GM12878 (cell line): ENCODE measurements around the gene MRPL28. TPM values are rescaled to one million over a fixed set of nuclear protein-coding genes. Genes with fewer than 3 reads are reported as not detected.

Experiments used
- ATAC-seq: fragments of 200-7000 bp; cut with Tn5 transposase; 3 replicates; pipeline ENCODE4 v1.9.1; 2020; ENCODE audit warnings: mild to moderate bottlenecking, moderate library complexity
- BruUV-seq: library from RNA; stranded (reverse); fragments of 400-500 nt; replicated peaks from 2 replicates; lab custom pipeline; 2021; lab: Mats Ljungman, UMichigan
- CTCF ChIA-PET: fragments of 300-600 bp; sonication (Branson Sonifier 250); formaldehyde crosslinking; extraction: SDS; loops from one replicate; lab custom pipeline; 2021; ENCODE audit warnings: inconsistent platforms; lab: Yijun Ruan, JAX
- POLR2A ChIA-PET: fragments of 350-600 bp; formaldehyde crosslinking; extraction: SDS; loops from one replicate; lab custom pipeline; 2021; ENCODE audit warnings: inconsistent platforms; lab: Charles Lee
- RAD21 ChIA-PET: fragments of 300-600 bp; sonication (Branson Sonifier 250); formaldehyde crosslinking; loops from one replicate; lab custom pipeline; 2023; ENCODE audit warnings: antibody characterized with exemption; ENCODE audit not compliant: unreplicated experiment; lab: Charles Lee
- SMC1A ChIA-PET: fragments of 300-600 bp; sonication (Branson Sonifier 250); formaldehyde crosslinking; loops from one replicate; lab custom pipeline; 2023; ENCODE audit not compliant: unreplicated experiment, uncharacterized antibody; lab: Charles Lee
- DNase-seq: peaks from one replicate; pipeline ENCODE4 v3.0.0-alpha.2; 2011; ENCODE audit warnings: low read depth, low spot score
- FAIRE-seq: peaks from 3 replicates; lab custom pipeline; 2011; peaks lifted over from hg19 to GRCh38; lab: Jason Lieb, UNC
- H2AFZ ChIP-seq: 2 replicates; pipeline ENCODE4 v1.6.0; 2011; ENCODE audit warnings: low read depth, low read length, control low read depth; ENCODE audit not compliant: control insufficient read depth
- H3K27ac ChIP-seq: 2 replicates; pipeline ENCODE4 v1.5.1; 2011; ENCODE audit warnings: control low read depth; ENCODE audit not compliant: control insufficient read depth, insufficient read depth
- H3K27me3 ChIP-seq, 2 experiments: replicated peaks in 1 of 2; 2 replicates each; pipeline versions ENCODE4 v1.6.0 to v1.6.1; 2011; ENCODE audit warnings: low read length in 1 of 2; ENCODE audit not compliant: control insufficient read depth in 2 of 2, insufficient read depth in 2 of 2
- H3K36me3 ChIP-seq, 2 experiments: 2 replicates each; pipeline ENCODE4 v1.5.1; 2011; ENCODE audit warnings: low read length in 1 of 2; ENCODE audit not compliant: control insufficient read depth in 2 of 2, insufficient read depth in 2 of 2
- H3K4me1 ChIP-seq: 2 replicates; pipeline ENCODE4 v1.6.1; 2011; ENCODE audit warnings: mild to moderate bottlenecking, low read length, moderate library complexity, mixed read lengths; ENCODE audit not compliant: control insufficient read depth, insufficient read depth
- H3K4me2 ChIP-seq: 2 replicates; pipeline ENCODE4 v1.6.0; 2011; ENCODE audit warnings: control low read depth; ENCODE audit not compliant: control insufficient read depth, insufficient read depth
- H3K4me3 ChIP-seq: fragments of 200-600 bp; sonication (generic); 2 replicates; pipeline ENCODE4 v1.5.1; 2016
- H3K79me2 ChIP-seq: 2 replicates; pipeline ENCODE4 v1.6.0; 2011; ENCODE audit warnings: low read length; ENCODE audit not compliant: control insufficient read depth, insufficient read depth
- H3K9ac ChIP-seq: 2 replicates; pipeline ENCODE4 v1.8.0; 2011; ENCODE audit warnings: low read length, control low read depth, mixed read lengths; ENCODE audit not compliant: control insufficient read depth, insufficient read depth
- H3K9me3 ChIP-seq: replicated peaks from 3 replicates; pipeline ENCODE4 v1.5.1; 2011; ENCODE audit warnings: mild to moderate bottlenecking, low read length; ENCODE audit not compliant: control insufficient read depth, insufficient read depth
- H4K20me1 ChIP-seq: 2 replicates; pipeline ENCODE4 v1.6.0; 2011; ENCODE audit not compliant: control insufficient read depth, insufficient read depth
- ASH2L ChIP-seq: fragments of 300-600, 200-600 bp; sonication (generic); IDR thresholded peaks from 2 replicates; pipeline ENCODE4 v1.6.1; 2017; ENCODE audit warnings: low read depth, mild to moderate bottlenecking, borderline replicate concordance
- CHD4 ChIP-seq: fragments of 200-600 bp; sonication (generic); IDR thresholded peaks from 2 replicates; pipeline ENCODE4 v1.6.1; 2016; ENCODE audit warnings: mild to moderate bottlenecking
- FOXK2 ChIP-seq: fragments of 450-650 bp; IDR thresholded peaks from 2 replicates; pipeline ENCODE4 v1.6.1; 2017; ENCODE audit warnings: mild to moderate bottlenecking, moderate library complexity
- GATAD2B ChIP-seq: fragments of 450-650 bp; conservative IDR thresholded peaks from 2 replicates; pipeline ENCODE4 v1.6.1; 2017; ENCODE audit warnings: low read depth, mild to moderate bottlenecking, moderate library complexity
- JUNB ChIP-seq: IDR thresholded peaks from 2 replicates; pipeline ENCODE4 v1.6.1; 2016; ENCODE audit warnings: antibody characterized with exemption, mild to moderate bottlenecking
- NFYB ChIP-seq: IDR thresholded peaks from 2 replicates; pipeline ENCODE4 v1.6.1; 2011; ENCODE audit warnings: low read depth, mild to moderate bottlenecking, low read length, improper control_type of control experiment, moderate library complexity; ENCODE audit not compliant: insufficient read depth
- NR2C1 ChIP-seq: fragments of 450-650 bp; IDR thresholded peaks from 2 replicates; pipeline ENCODE4 v1.6.1; 2017; ENCODE audit warnings: antibody characterized with exemption, mild to moderate bottlenecking, moderate library complexity
- PAX5 ChIP-seq: IDR thresholded peaks from 2 replicates; pipeline ENCODE4 v1.6.1; 2011; ENCODE audit warnings: low read depth, low read length, borderline replicate concordance
- RBBP5 ChIP-seq: fragments of 200-600 bp; sonication (generic); conservative IDR thresholded peaks from 2 replicates; pipeline ENCODE4 v1.6.1; 2016
- RELB ChIP-seq: fragments of 450-650 bp; IDR thresholded peaks from 2 replicates; pipeline ENCODE4 v1.6.1; 2017; ENCODE audit warnings: low read depth, mild to moderate bottlenecking, moderate library complexity
- RFX5 ChIP-seq: IDR thresholded peaks from 2 replicates; pipeline ENCODE4 v1.6.1; 2011; ENCODE audit warnings: low read depth, low read length, improper control_type of control experiment
- RUNX3 ChIP-seq: IDR thresholded peaks from 2 replicates; pipeline ENCODE4 v1.6.1; 2012; ENCODE audit warnings: low read length, inconsistent platforms
- STAT3 ChIP-seq: IDR thresholded peaks from 2 replicates; pipeline ENCODE4 v1.6.1; 2011; ENCODE audit warnings: low read depth, low read length, improper control_type of control experiment
- TCF7 ChIP-seq: IDR thresholded peaks from 2 replicates; pipeline ENCODE4 v1.6.1; 2014; ENCODE audit warnings: antibody characterized with exemption, borderline replicate concordance
- ZBTB40 ChIP-seq: fragments of 450-650 bp; IDR thresholded peaks from 2 replicates; pipeline ENCODE4 v1.6.1; 2016; ENCODE audit warnings: mild to moderate bottlenecking, moderate library complexity, borderline replicate concordance
- ZNF207 ChIP-seq: fragments of 450-650 bp; IDR thresholded peaks from 2 replicates; pipeline ENCODE4 v1.6.1; 2014; ENCODE audit warnings: antibody characterized with exemption, mild to moderate bottlenecking, borderline replicate concordance
- ZNF274 ChIP-seq: IDR thresholded peaks from one replicate; pipeline ENCODE4 v1.8.0; 2011; ENCODE audit not compliant: insufficient read length, insufficient read depth
- WGBS: methylation state at CpG from one replicate; pipeline ENCODE4 v1.1.6; 2016; ENCODE audit warnings: low lambda C conversion rate; ENCODE audit not compliant: insufficient replicate concordance, insufficient coverage; ENCODE audit errors: missing lambda C conversion rate; 5-methylcytosine and 5-hydroxymethylcytosine counted together
- in situ Hi-C: fragments of 300-500 bp; cut with MboI; formaldehyde crosslinking; loops from 9 replicates; pipeline ENCODE4 v1.14.3; 2018; ENCODE audit warnings: mixed read lengths
- intact Hi-C: fragments of 100-400 bp; cut with micrococcal nuclease; formaldehyde crosslinking; loops from one replicate; pipeline ENCODE4 v1.14.2; 2022; ENCODE audit not compliant: unreplicated experiment
- polyA plus RNA-seq, 11 experiments: library from polyadenylated mRNA; depleted of rRNA in 4 of 11; unstranded in 6 of 11; stranded (reverse) in 5 of 11; fragments of >200 nt; fragmentation: Nextera tagmentation in 4 of 11; fragmentation: Illumina TruSeq in 1 of 11; extraction: Ambion mirVana in 4 of 11; extraction: Trizol in 1 of 11; gene quantifications; 1 replicate in 1 of 11; 2 replicates in 10 of 11; pipeline versions ENCODE4 v1.2.1 to v1.2.3, GENCODE V29; 2011 to 2016; ENCODE audit warnings: inconsistent platforms in 2 of 11, missing spikeins in 2 of 11, low read depth in 1 of 11
- total RNA-seq, 4 experiments: library from RNA; depleted of rRNA in 3 of 4; stranded (reverse); fragments of >200 nt in 3 of 4; fragmentation: Illumina TruSeq in 1 of 4; extraction: Trizol in 1 of 4; gene quantifications; 2 replicates each; pipeline versions ENCODE4 v1.2.1 to v1.2.3, GENCODE V29; 2013 to 2021

The MRPL28 gene
- total and polyA plus RNA-seq, 10 of the 15 experiments (the other 5 are each of a cell fraction or from before 2014, with no cell fraction given), result 1.6 to 185 (median 110) TPM

- SMC1A ChIA-PET, result interaction anchor here (0.6 to 1.4 kb wide), 2 partner anchors 8 to 27 kb away, joined by 3 to 6 read pairs; no protein-coding TSS in a partner anchor
- peaks cover 4% of the 10 kb centered on the region for H3K79me2 ChIP-seq
- H4K20me1 ChIP-seq, result no peaks in the 10 kb centered on the region
- peaks cover 4% of the 10 kb centered on the region; the same call in 1 of the 2 replicates for H3K4me1 ChIP-seq
- FAIRE-seq, result no peak
- peaks cover 5 to 21% of the 10 kb centered on the region in 2 experiments; a peak in 3 of 4 replicates for H3K36me3 ChIP-seq
- H3K4me2 ChIP-seq, result no peak overlapping the region
- no peak for DNase-seq
- H3K27ac ChIP-seq, result no peak overlapping the region
- CTCF ChIA-PET, result no interaction called here
- 91% methylated on average over 31 of the region's 31 CpGs for WGBS
- TF ChIP-seq CHD4 (no peak), JUNB (no peak), RBBP5 (no peak), RELB (no peak), ZNF274 (no peak), TCF7 (no peak), ZBTB40 (no peak), PAX5 (no peak), ASH2L (no peak), ZNF207 (no peak), GATAD2B (no peak), NFYB (no peak), RUNX3 (no peak), FOXK2 (no peak), RFX5 (no peak), NR2C1 (no peak), STAT3 (no peak)
- ATAC-seq, result no peak
- POLR2A ChIA-PET, result interaction anchor here (0.5 to 3.0 kb wide), 4 partner anchors 10 to 154 kb away, joined by 4 to 22 read pairs (median 7); partner anchors contain the start of genes AXIN1 and PGAP6
- intact Hi-C loops (no loop called here), in situ Hi-C loops (no loop called here)
- H3K27me3 ChIP-seq, result no peaks in the 10 kb centered on the region
- RAD21 ChIA-PET, result no interaction called here
- no peak overlapping the region for H3K9ac ChIP-seq
- no TSS peak for BruUV-seq
- no peak overlapping the region for H3K4me3 ChIP-seq
- no peak overlapping the region for H2AFZ ChIP-seq
- no peaks in the 10 kb centered on the region for H3K9me3 ChIP-seq
Measured at GRCh38 chr16:371515-372301, 1.4 kb upstream of the MRPL28 start.
